GM23338 (cell line): ENCODE measurements around the gene CHD5. TPM values are rescaled to one million over a fixed set of nuclear protein-coding genes. Genes with fewer than 3 reads are reported as not detected.

Experiments
- ETS1 ChIP-seq: IDR thresholded peaks from 2 replicates; pipeline ENCODE4 v1.6.1; 2016; ENCODE audit warnings: antibody characterized with exemption
- EZH2phosphoT487 ChIP-seq: fragments of 200-600 bp; sonication (generic); IDR thresholded peaks from one replicate; pipeline ENCODE4 v1.8.1; 2018; ENCODE audit warnings: antibody characterized with exemption; ENCODE audit not compliant: unreplicated experiment
- STAT1 ChIP-seq: IDR thresholded peaks from one replicate; pipeline ENCODE4 v1.6.1; 2016; ENCODE audit warnings: antibody characterized with exemption; ENCODE audit not compliant: unreplicated experiment
- ZNF331 ChIP-seq: fragments of 250-450 bp; sonication (Bioruptor Pico); IDR thresholded peaks from 2 replicates; pipeline ENCODE4 v1.5.0; 2020; ENCODE audit warnings: low read depth, mild to moderate bottlenecking, moderate library complexity
- ZNF462 ChIP-seq: fragments of 250-450 bp; sonication (Bioruptor Pico); IDR thresholded peaks from 2 replicates; pipeline ENCODE4 v1.5.0; 2020; ENCODE audit warnings: mild to moderate bottlenecking, moderate library complexity
- polyA plus RNA-seq: library from polyadenylated mRNA; unstranded; fragments of >200 nt; fragmentation: Nextera tagmentation; extraction: Ambion mirVana; gene quantifications from 2 replicates; pipeline ENCODE4 v1.2.1, GENCODE V29; 2016
- total RNA-seq: library from RNA; depleted of rRNA; stranded (reverse); fragments of >200 nt; shearing (Covaris generic); gene quantifications from 2 replicates; pipeline ENCODE4 v1.2.3, GENCODE V29; 2014
- TF ChIP-seq, protein P1 (sequence below), 2 experiments: fragments of 200-600 bp in 1 of 2; sonication (generic) in 1 of 2; conservative IDR thresholded peaks; 2 replicates each; pipeline versions ENCODE4 v1.5.1 to v1.6.1; 2016 to 2017; ENCODE audit warnings: antibody characterized with exemption in 2 of 2, low read depth in 2 of 2, mild to moderate bottlenecking in 2 of 2, moderate library complexity in 1 of 2

The CHD5 gene
- total and polyA plus RNA-seq, 2 experiments from 2014 or later = 0.32 to 1.0 TPM

DNA sequence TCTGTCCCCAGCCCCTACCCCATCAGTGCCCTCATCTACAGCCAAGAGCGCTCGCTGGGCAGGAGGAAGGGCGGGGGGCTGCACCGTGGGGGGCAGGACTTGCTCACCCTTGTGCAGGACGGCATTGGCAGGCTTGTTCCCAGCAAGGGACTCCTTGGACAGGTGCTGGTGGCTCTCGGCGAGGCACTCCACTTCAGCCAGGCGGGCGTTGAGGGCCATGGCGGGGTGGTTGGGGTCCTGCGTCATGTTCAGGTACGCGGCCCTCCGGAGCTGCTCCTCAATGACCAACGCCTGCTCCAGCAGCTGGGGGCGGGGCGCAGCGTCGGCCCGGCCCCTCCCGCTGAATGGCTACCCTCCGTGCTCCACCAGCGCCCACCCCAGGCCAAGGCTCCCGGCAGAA lies 70.4 kb downstream of the CHD5 start (continued):
- TF ChIP-seq ZNF462 = no peak
- no peak for TF ChIP-seq STAT1
- TF ChIP-seq ZNF331 (CRISPR knock-in tag) = no peak
- TF ChIP-seq ETS1 = no peak
- TF ChIP-seq, protein P1, sequence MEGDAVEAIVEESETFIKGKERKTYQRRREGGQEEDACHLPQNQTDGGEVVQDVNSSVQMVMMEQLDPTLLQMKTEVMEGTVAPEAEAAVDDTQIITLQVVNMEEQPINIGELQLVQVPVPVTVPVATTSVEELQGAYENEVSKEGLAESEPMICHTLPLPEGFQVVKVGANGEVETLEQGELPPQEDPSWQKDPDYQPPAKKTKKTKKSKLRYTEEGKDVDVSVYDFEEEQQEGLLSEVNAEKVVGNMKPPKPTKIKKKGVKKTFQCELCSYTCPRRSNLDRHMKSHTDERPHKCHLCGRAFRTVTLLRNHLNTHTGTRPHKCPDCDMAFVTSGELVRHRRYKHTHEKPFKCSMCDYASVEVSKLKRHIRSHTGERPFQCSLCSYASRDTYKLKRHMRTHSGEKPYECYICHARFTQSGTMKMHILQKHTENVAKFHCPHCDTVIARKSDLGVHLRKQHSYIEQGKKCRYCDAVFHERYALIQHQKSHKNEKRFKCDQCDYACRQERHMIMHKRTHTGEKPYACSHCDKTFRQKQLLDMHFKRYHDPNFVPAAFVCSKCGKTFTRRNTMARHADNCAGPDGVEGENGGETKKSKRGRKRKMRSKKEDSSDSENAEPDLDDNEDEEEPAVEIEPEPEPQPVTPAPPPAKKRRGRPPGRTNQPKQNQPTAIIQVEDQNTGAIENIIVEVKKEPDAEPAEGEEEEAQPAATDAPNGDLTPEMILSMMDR (conservative IDR thresholded peaks at IDR 0.05; ENCODE audit: low read depth in 2 of 2) = no peak
- no peak for TF ChIP-seq EZH2phosphoT487
